ENCODE data around the gene TIGD6. TPM values are rescaled to one million over a fixed set of nuclear protein-coding genes. Genes with fewer than 3 reads are reported as not detected.

Gene TIGD6
- total RNA-seq, 1 experiment from 2014 or later: 4.3 TPM

- no peaks in the 10 kb centered on the region for H3K9me3 Mint-ChIP-seq (ENCODE audit: unreplicated experiment)
- H3K4me3 ChIP-seq (ENCODE audit: low read depth, low read length): no peak overlapping the region
- H3K36me3 ChIP-seq (ENCODE audit: control insufficient read depth, insufficient read depth, low read length): peaks cover 15% of the 10 kb centered on the region
- H3K4me1 Mint-ChIP-seq (ENCODE audit: low read depth, unreplicated experiment): no peaks in the 10 kb centered on the region
- H3K27me3 Mint-ChIP-seq (ENCODE audit: insufficient read depth, unreplicated experiment): no peaks in the 10 kb centered on the region
- H3K27ac Mint-ChIP-seq (ENCODE audit: unreplicated experiment): no peak overlapping the region
- no peaks in the 10 kb centered on the region for H3K9me3 ChIP-seq
- H3K36me3 Mint-ChIP-seq (ENCODE audit: insufficient read depth, unreplicated experiment): peaks cover 73% of the 10 kb centered on the region
- ChIA-PET POLR2A (no interaction called here), CTCF (interaction anchor here (1.1 to 1.4 kb wide), 3 partner anchors 72 to 211 kb away, joined by 3 to 8 read pairs (median 3); no protein-coding TSS in a partner anchor)
- H3K4me3 Mint-ChIP-seq (ENCODE audit: unreplicated experiment): no peak overlapping the region
- no peak for TF ChIP-seq CTCF (IDR thresholded peaks at IDR 0.05; ENCODE audit: insufficient read depth in 1 of 2, low read depth in 1 of 2, low read length in 1 of 2, severe bottlenecking in 1 of 2, unreplicated experiment in 1 of 2)
- BruUV-seq (replicated peaks): no TSS peak
- no peak for DNase-seq
- intact Hi-C loops (cut with micrococcal nuclease; ENCODE audit: unreplicated experiment): loop anchor here (2.0 to 5.0 kb wide), 2 partner anchors 78 to 173 kb away; no protein-coding TSS in a partner anchor
- H3K4me1 ChIP-seq: no peaks in the 10 kb centered on the region
- no peaks in the 10 kb centered on the region for H3K27me3 ChIP-seq (replicated peaks; ENCODE audit: control insufficient read depth, insufficient read depth, low read length)
Measured at GRCh38 chr5:150044712-150045111, 44.3 kb upstream of the TIGD6 start.

- no peak for TF ChIP-seq CTCF (IDR thresholded peaks at IDR 0.05; ENCODE audit: insufficient read depth in 1 of 2, low read depth in 1 of 2, low read length in 1 of 2, severe bottlenecking in 1 of 2, unreplicated experiment in 1 of 2)
- Mint-ChIP-seq H3K36me3 (ENCODE audit: insufficient read depth, unreplicated experiment) (peaks cover 73% of the 10 kb centered on the region), H3K4me3 (ENCODE audit: unreplicated experiment) (no peak overlapping the region), H3K27ac (ENCODE audit: unreplicated experiment) (no peak overlapping the region), H3K9me3 (ENCODE audit: unreplicated experiment) (no peaks in the 10 kb centered on the region), H3K27me3 (ENCODE audit: insufficient read depth, unreplicated experiment) (no peaks in the 10 kb centered on the region), H3K4me1 (ENCODE audit: low read depth, unreplicated experiment) (no peaks in the 10 kb centered on the region)
- H3K36me3 ChIP-seq (ENCODE audit: control insufficient read depth, insufficient read depth, low read length): peaks cover 16% of the 10 kb centered on the region
- CTCF ChIA-PET: interaction anchor here (1.4 kb wide), 1 partner anchor 210 kb away, joined by 8 read pairs; no protein-coding TSS in a partner anchor
- no TSS peak for BruUV-seq (replicated peaks)
- POLR2A ChIA-PET: no interaction called here
- no peak for DNase-seq
- H3K4me3 ChIP-seq (ENCODE audit: low read depth, low read length): no peak overlapping the region
- H3K4me1 ChIP-seq: no peaks in the 10 kb centered on the region
- no peaks in the 10 kb centered on the region for H3K9me3 ChIP-seq
- no peaks in the 10 kb centered on the region for H3K27me3 ChIP-seq (replicated peaks; ENCODE audit: control insufficient read depth, insufficient read depth, low read length)
- intact Hi-C loops (cut with micrococcal nuclease; ENCODE audit: unreplicated experiment): loop anchor here (2.0 kb wide), 1 partner anchor 78 kb away; no protein-coding TSS in a partner anchor
Measured at GRCh38 chr5:150044329-150044681, 43.9 kb upstream of the TIGD6 start.

GRCh38 chr5:150043657-150044328, 43.3 kb upstream of the TIGD6 start:
- no peak for TF ChIP-seq CTCF (IDR thresholded peaks at IDR 0.05; ENCODE audit: insufficient read depth in 1 of 2, low read depth in 1 of 2, low read length in 1 of 2, severe bottlenecking in 1 of 2, unreplicated experiment in 1 of 2)
- CTCF ChIA-PET: no interaction called here

More at GRCh38 chr5:150043657-150044328, 43.3 kb upstream of the TIGD6 start:
- BruUV-seq (replicated peaks): no TSS peak
- Mint-ChIP-seq H3K4me1 (ENCODE audit: low read depth, unreplicated experiment) (no peaks in the 10 kb centered on the region), H3K36me3 (ENCODE audit: insufficient read depth, unreplicated experiment) (peaks cover 68% of the 10 kb centered on the region), H3K4me3 (ENCODE audit: unreplicated experiment) (no peak overlapping the region), H3K27ac (ENCODE audit: unreplicated experiment) (no peak overlapping the region), H3K9me3 (ENCODE audit: unreplicated experiment) (no peaks in the 10 kb centered on the region), H3K27me3 (ENCODE audit: insufficient read depth, unreplicated experiment) (no peaks in the 10 kb centered on the region)
- Histone ChIP-seq H3K9me3 (no peaks in the 10 kb centered on the region), H3K4me3 (ENCODE audit: low read depth, low read length) (no peak overlapping the region), H3K27me3 (replicated peaks; ENCODE audit: control insufficient read depth, insufficient read depth, low read length) (no peaks in the 10 kb centered on the region), H3K4me1 (no peaks in the 10 kb centered on the region), H3K36me3 (ENCODE audit: control insufficient read depth, insufficient read depth, low read length) (peaks cover 14% of the 10 kb centered on the region)
- DNase-seq: no peak
- POLR2A ChIA-PET: interaction anchor here (0.6 kb wide), 1 partner anchor 184 kb away, joined by 3 read pairs; no protein-coding TSS in a partner anchor
- intact Hi-C loops (cut with micrococcal nuclease; ENCODE audit: unreplicated experiment): loop anchor here (2.0 kb wide), 1 partner anchor 79 kb away; no protein-coding TSS in a partner anchor

All from Caco-2 (cell line).